Daoy (cell line): ENCODE results near the gene DIO3. TPM values are rescaled to one million over a fixed set of nuclear protein-coding genes. Genes with fewer than 3 reads are reported as not detected.
"Not testable (repeated sequence)": the region's sequence is repeated elsewhere in the genome, so short reads cannot be mapped to it uniquely, and the experiment has no call there.

Experiments used
- DNase-seq: peaks from one replicate; pipeline ENCODE4 v3.0.0-alpha.2; 2015; ENCODE audit warnings: low read depth
- total RNA-seq: library from RNA; depleted of rRNA; stranded (reverse); fragments of >200 nt; shearing (Covaris generic); gene quantifications from 2 replicates; pipeline ENCODE4 v1.2.3, GENCODE V29; 2014

DIO3 gene
- total RNA-seq, 1 experiment from 2014 or later, result not detected

GRCh38 chr14:101542391-101542790 is 18.9 kb upstream of the DIO3 start:
- no peak for DNase-seq

DNA sequence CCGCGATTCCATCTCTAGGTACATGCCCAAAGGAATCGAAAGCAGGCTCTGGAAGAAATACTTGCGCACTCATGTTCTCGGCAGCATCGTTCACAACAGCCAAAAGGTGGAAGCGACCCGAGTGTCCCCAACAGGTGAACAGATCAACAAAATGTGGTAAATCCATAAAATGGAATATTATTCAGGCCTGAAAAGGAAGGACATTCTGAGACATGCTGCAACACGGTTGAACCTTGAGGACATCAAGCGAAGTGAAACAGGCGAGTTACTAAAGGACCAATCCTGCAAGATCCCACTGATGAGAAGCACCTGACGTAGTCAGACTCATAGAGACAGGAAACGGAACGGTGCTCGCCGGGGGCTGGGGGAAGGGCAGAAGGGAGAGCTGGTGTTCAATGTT is 17.5 kb upstream of the DIO3 start:
- DNase-seq, result no peak

DNA sequence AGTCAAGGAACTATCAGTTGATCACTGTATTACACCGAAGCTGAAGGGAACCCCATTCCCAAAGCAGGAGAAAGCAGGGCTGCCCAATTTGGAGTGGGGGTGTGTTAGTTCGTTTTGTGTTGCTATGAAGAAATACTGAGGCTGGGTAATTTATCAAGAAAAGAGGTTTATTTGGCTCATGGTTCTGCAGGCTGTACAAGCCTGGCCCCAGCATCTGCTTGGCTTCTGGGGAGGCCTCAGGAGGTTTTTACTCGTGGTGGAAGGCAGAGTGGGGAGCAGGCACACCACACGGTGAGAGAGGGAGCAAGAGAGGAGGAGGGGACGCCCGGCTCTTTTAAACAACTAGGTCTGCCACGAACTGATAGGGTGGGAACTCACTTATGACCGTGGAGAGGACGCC is 16.7 kb upstream of the DIO3 start:
- DNase-seq, result no peak

DNA sequence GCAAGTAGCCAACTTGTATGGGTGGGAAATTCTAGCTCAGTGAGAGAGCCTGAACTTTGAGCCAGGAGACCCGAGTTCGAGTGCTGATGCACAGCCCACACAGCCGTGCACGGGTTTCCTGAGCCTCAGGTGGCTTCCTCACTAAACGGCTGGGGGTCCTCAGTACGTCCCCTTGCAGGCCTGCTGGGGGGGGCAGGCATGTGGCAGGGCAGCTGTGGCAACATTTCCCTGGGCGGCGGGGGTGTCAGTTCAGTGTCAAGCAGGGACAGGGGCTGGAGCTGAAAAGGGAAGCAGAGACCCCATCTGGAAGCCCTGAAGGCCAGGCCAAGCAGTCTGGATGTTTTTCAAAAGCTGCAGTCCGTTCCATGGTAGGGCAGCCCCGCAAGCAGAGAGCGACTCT is 14.6 kb upstream of the DIO3 start:
- no peak for DNase-seq

- DNase-seq, result no peak
Measured at GRCh38 chr14:101547107-101547738, 14.1 kb upstream of the DIO3 start.

GRCh38 chr14:101547961-101548669 is 13.2 kb upstream of the DIO3 start:
- DNase-seq, result no peak

DNA sequence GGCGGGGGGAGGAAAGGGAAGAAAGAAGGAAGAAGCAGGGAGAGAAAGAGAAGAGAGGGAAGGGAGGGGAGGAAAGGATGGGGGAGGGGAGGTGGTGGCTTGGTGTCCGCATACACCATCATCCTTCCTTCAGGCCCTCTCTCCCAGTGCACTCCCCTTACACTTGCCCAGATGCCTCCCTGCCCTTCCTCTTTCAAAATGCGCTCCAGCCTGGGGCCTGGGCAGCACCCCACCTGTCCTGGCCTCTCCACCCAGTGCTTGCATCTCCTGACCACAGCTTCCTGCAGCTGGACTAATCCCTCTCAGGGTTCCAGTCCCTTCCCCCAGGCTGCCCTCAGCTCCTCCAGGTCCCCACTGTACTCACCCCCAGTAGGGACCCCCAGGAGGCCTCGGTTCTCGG is 12.6 kb upstream of the DIO3 start:
- DNase-seq, result no peak

GRCh38 chr14:101549154-101549553 is 12.1 kb upstream of the DIO3 start:
- DNase-seq, result no peak

DNA sequence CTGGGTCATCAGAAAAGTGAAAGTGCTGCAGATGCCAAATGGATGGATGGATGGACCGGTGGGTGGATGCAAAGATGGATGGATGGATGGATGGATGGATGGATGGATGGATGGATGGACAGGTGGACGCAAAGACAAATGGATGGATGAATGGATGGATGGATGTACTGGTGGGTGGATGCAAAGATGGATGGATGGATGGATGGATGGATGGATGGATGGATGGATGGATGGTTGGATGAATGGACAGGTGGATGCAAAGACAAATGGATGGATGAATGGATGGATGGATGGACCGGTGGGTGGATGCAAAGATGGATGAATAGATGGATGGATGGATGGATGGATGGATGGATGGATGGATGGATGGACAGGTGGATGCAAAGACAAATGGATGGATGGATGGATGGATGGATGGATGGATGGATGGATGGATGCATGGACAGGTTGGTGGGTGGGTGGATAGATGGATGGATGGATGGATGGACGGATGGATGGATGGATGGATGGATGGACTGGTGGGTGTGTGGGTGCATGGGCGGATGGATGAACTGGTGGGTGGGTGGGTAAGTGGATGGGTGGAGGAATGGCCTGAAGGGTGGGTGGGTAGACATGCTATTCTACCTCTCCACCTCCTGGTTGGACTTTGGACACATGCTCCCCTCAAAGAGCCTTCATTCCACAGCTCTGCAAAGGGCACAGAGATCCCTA is 10.9 kb upstream of the DIO3 start:
- DNase-seq, result not testable (repeated sequence)

DNA sequence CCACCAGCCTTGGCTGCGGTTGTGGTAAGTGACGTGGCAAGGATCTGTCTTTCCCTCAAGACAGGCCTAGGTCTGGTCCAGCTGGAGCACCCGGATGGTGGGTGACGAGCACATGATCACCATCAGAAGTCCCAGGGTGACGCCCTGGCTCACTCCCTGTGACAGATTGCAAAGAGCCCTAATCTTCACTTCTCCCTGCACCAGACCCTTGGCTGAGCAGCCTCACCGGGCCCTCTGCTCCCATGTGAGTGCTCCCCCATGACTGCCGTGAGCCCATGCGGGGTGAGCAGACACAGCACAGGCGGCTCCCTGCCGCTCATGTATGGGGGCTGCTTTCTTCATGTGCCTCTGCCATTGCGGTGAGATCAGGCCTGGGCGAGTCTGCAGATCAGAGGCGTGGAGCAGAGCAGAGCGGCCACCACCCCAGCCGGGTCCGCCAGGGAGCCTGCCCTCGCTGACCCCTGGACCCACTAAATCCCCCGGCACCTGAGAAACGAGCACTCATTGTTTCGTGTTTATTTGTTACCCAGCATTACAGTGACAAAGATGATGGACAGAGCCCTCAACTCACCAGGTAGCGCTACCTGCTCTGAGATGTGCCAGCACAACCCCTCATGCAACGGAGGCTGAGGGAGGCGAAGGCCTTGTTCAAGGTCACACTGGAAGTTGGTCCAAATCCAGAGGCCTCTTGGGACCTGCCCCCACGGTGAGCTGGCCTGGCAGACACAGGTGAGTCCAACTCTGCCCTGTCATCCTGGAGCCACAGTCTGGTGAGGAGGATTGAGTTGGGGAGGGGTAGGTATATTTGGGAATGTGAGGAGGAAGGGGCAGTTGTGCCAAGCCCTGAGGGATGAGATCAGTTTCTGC is 9.3 kb upstream of the DIO3 start:
- peak; percentile 30 for DNase-seq

- no peak for DNase-seq
Measured at GRCh38 chr14:101552786-101553231, 8.5 kb upstream of the DIO3 start.

DNA sequence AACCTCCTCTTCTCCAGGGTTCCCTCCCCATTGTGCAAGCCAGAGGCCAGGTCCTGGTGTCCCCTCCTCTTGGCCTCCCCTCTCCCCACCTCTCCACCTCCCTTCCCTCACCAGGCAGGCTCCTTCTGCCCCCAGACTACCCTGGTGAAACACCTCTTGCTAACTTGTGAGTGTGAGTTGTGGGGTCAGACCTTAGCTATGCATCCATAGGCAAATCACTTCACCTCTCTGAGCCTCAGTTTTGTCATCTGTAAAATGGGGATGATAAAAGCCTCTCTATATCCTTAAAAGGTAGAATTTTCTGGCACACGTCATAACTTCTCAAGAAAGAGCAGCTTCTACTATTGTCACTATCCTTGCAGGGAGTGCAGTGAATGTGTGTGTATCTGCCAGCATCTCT is 7.9 kb upstream of the DIO3 start:
- DNase-seq, result no peak

- no peak for DNase-seq
Measured at GRCh38 chr14:101553931-101554330, 7.4 kb upstream of the DIO3 start.

- no peak for DNase-seq
Measured at GRCh38 chr14:101554991-101555668, 6.2 kb upstream of the DIO3 start.

GRCh38 chr14:101555669-101556043 is 5.6 kb upstream of the DIO3 start:
- DNase-seq, result not testable (repeated sequence)

DNA sequence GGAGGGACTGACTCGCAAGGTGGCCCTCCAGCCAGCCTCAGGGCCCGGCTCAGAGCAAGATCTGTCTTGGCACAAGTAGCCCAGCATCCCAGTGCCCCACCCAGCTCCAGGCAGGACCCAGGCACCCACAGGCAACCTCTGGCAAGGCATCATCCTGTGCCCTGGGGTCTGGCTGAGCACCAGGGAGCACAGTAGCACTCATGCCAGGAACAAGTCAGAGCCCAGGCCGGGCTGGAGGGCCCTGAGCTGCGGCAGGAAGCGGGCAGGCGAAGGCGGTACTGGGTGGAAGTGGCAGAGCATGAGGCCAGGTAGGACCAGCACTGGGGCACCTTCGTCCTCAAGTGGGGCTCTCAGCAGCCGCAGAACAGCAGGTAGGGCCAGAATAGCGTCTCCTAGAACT is 5.2 kb upstream of the DIO3 start:
- DNase-seq, result no peak

- no peak for DNase-seq
Measured at GRCh38 chr14:101556566-101557320, 4.6 kb upstream of the DIO3 start.

GRCh38 chr14:101557321-101557695 is 4.0 kb upstream of the DIO3 start:
- DNase-seq, result no peak

- DNase-seq, result peak; percentile 41
Measured at GRCh38 chr14:101557811-101558738, 3.2 kb upstream of the DIO3 start.
